D721Med (cell line): Measurements from ENCODE around the gene MSRB1.
"Not testable (repeated sequence)": the region's sequence is repeated elsewhere in the genome, so short reads cannot be mapped to it uniquely, and the experiment has no call there.

ENCODE experiments used
- DNase-seq: peaks from one replicate; pipeline ENCODE4 v3.0.0; 2011; ENCODE audit warnings: low spot score; ENCODE audit not compliant: insufficient read length
- FAIRE-seq: peaks from 2 replicates; lab custom pipeline; 2011; peaks lifted over from hg19 to GRCh38; lab: Jason Lieb, UNC
- CTCF ChIP-seq: IDR thresholded peaks from 2 replicates; pipeline ENCODE4 v1.5.1; 2012; ENCODE audit warnings: mild to moderate bottlenecking, control low read depth; ENCODE audit not compliant: insufficient read depth; ENCODE audit errors: missing control alignments

Gene MSRB1

GRCh38 chr16:1929578-1930337 is 13.2 kb downstream of the MSRB1 start:
- FAIRE-seq (no peak), DNase-seq (peak; percentile 83)
- peak; percentile 81 for TF ChIP-seq CTCF

GRCh38 chr16:1929105-1929504 is 13.9 kb downstream of the MSRB1 start:
- TF ChIP-seq CTCF, result no peak
- FAIRE-seq (no peak), DNase-seq (no peak)

- no peak for DNase-seq
- no peak for FAIRE-seq
- no peak for TF ChIP-seq CTCF
Observed at GRCh38 chr16:1926271-1926670, 16.7 kb downstream of the MSRB1 start.

GRCh38 chr16:1924095-1924494 is 18.9 kb downstream of the MSRB1 start:
- no peak for TF ChIP-seq CTCF
- no peak for DNase-seq
- FAIRE-seq, result no peak

- peak; percentile 30 for TF ChIP-seq CTCF
- FAIRE-seq, result no peak
- no peak for DNase-seq
Observed at GRCh38 chr16:1923299-1924034, 19.5 kb downstream of the MSRB1 start.

- DNase-seq (no peak), FAIRE-seq (no peak)
- TF ChIP-seq CTCF, result no peak
Observed at GRCh38 chr16:1922357-1922756, 20.6 kb downstream of the MSRB1 start.

- FAIRE-seq, result no peak
- TF ChIP-seq CTCF, result no peak
- no peak for DNase-seq
Observed at GRCh38 chr16:1920727-1921171, 22.2 kb downstream of the MSRB1 start.

GRCh38 chr16:1920122-1920521 is 22.9 kb downstream of the MSRB1 start:
- not testable (repeated sequence) for DNase-seq, FAIRE-seq
